Measurements from ENCODE around the gene PTGDS. TPM values are rescaled to one million over a fixed set of nuclear protein-coding genes. Genes with fewer than 3 reads are reported as not detected.

The PTGDS gene
- total and polyA plus RNA-seq, 12 donors: 1,129 to 5,119 (median 3,777) TPM

GRCh38 chr9:136983167-136983566, 5.9 kb downstream of the PTGDS start:
- intact Hi-C loops (cut with DNase I): loop anchor here in 1 of 10 donors (5.0 kb wide), 1 partner anchor 36 kb away; the partner anchor contains the start of gene C8G
- no peak for DNase-seq
- Histone ChIP-seq H3K4me1 (peaks cover 5 to 68% (median 40%) of the 10 kb centered on the region in 9 donors), H3K36me3 (no peaks in the 10 kb centered on the region), H3K27ac (peak overlapping the region in 8 of 10 donors; percentile 82 to 93 (median 89)), H3K4me3 (no peak overlapping the region), H3K9me3 (no peaks in the 10 kb centered on the region), H3K27me3 (peaks cover 0 to 38% (median 15%) of the 10 kb centered on the region in 7 donors)
- 82 to 83% methylated on average over 9 of the region's 9 CpGs for WGBS, 2 donors
- ATAC-seq: no peak
- no peak for TF ChIP-seq CTCF (IDR thresholded peaks at IDR 0.05)

DNA sequence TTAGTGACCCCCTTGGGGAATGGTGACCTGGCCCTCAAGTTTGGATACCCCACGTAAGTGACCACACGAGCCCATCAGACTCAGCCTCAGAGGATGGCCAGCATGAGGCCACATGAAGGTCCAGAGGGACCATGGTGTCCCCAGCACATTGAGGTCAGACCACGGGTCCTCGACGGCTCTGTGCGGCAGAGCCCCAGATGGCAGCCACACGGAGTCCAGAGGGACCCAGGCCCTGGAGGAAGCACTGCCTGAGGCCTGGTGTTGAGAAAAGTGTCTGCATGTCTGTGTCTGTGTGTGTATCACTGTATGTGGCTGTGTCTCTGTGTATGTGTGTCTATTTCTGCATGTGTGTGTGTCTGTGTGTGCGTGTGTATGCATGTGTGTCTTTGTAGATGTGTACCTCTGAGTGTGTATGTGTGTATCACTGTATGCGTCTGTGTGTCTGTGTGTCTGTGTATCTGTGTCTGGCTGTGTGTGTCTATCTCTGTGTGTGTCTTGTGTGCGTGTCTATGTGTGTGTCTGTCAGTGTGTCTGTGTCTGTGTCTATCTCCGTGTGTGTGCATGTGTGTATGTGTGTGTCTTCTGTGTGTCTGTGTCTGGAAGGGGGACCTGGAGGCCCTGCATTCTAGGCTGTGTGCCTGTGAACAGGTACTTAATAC, 6.5 kb downstream of the PTGDS start:
- peaks cover 0 to 38% (median 15%) of the 10 kb centered on the region in 7 donors for H3K27me3 ChIP-seq
- no peak for ATAC-seq
- TF ChIP-seq CTCF (IDR thresholded peaks at IDR 0.05): no peak
- H3K4me1 ChIP-seq: peaks cover 5 to 66% (median 40%) of the 10 kb centered on the region in 9 donors
- peak in 1 of 2 donors; percentile 8 for DNase-seq
- H3K4me3 ChIP-seq: no peak overlapping the region
- no peaks in the 10 kb centered on the region for H3K9me3 ChIP-seq
- 76 to 80% methylated on average over 11 of the region's 11 CpGs for WGBS, 2 donors
- peak overlapping the region in 6 of 10 donors; percentile 83 to 93 (median 89) for H3K27ac ChIP-seq
- H3K36me3 ChIP-seq: no peaks in the 10 kb centered on the region
- intact Hi-C loops (cut with DNase I): loop anchor here in 1 of 10 donors (5.0 kb wide), 1 partner anchor 36 kb away; the partner anchor contains the start of gene C8G

- ATAC-seq: no peak
- WGBS, 2 donors: 63 to 69% methylated on average over 22 to 29 of the region's 29 CpGs
- H3K27ac ChIP-seq: no peak overlapping the region
- DNase-seq: peak in 1 of 2 donors; percentile 21
- H3K27me3 ChIP-seq: peaks cover 0 to 38% (median 15%) of the 10 kb centered on the region in 7 donors
- no peaks in the 10 kb centered on the region for H3K9me3 ChIP-seq
- intact Hi-C loops (cut with DNase I): loop anchor here in 1 of 10 donors (5.0 kb wide), 1 partner anchor 37 kb away; the partner anchor contains the start of gene C8G
- no peak overlapping the region for H3K4me3 ChIP-seq
- no peak for TF ChIP-seq CTCF (IDR thresholded peaks at IDR 0.05)
- H3K36me3 ChIP-seq: no peaks in the 10 kb centered on the region
- peaks cover 5 to 58% (median 35%) of the 10 kb centered on the region in 9 donors for H3K4me1 ChIP-seq
Observed at GRCh38 chr9:136984464-136985026, 7.2 kb downstream of the PTGDS start.

DNA sequence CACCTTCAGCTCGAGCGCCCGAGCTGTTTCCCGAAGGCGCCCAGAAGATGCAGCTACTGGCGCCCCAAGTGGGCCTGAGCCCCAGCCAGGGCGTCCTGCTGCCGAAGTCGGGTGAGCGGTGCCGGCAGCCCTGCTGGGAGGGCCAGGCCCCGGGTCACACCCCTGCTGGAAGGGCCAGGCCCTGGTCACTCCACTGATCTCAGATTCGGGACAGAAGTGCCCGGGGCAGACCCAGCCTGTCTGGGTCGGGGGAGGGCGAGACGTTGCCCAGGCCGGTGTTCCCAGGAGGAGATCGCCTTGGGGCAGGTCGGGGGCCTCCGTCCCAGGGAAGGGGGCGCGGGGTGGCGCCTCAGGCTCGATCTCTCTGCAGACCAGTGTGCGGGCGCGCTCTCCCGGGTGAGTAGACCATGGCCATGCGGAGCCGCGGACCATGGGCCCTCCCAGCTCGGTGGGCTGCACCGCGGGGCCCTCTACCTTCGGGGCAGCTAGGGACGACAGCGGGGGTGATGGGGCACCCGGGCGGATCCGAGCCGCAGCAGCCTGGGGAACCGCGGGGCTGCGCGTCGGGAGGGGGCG, 7.8 kb downstream of the PTGDS start:
- intact Hi-C loops (cut with DNase I): no loop called here
- no peak for TF ChIP-seq CTCF (IDR thresholded peaks at IDR 0.05)
- Histone ChIP-seq H3K4me1 (peaks cover 5 to 53% (median 29%) of the 10 kb centered on the region in 9 donors), H3K36me3 (no peaks in the 10 kb centered on the region), H3K4me3 (peak overlapping the region in 4 of 10 donors; percentile 7 to 15 (median 14)), H3K27ac (no peak overlapping the region), H3K27me3 (peaks cover 0 to 38% (median 15%) of the 10 kb centered on the region in 7 donors), H3K9me3 (no peaks in the 10 kb centered on the region)
- peak in 1 of 8 donors; percentile 2 for ATAC-seq
- WGBS, 2 donors: 16 to 20% methylated on average over 43 to 48 of the region's 48 CpGs
- DNase-seq: peak in 1 of 2 donors; percentile 22

Measured in heart right ventricle (tissue), 16 donors.